Endothelial cell of umbilical vein (primary cell): ENCODE data around the gene GCGR. TPM values are rescaled to one million over a fixed set of nuclear protein-coding genes. Genes with fewer than 3 reads are reported as not detected.

Experiments
- BruUV-seq: library from RNA; stranded (reverse); fragments of 400-500 nt; replicated peaks from 2 replicates; lab custom pipeline; 2021; lab: Mats Ljungman, UMichigan
- CTCF ChIA-PET: fragments of 300-600, 350-600 bp; sonication (Branson Sonifier 250); formaldehyde crosslinking; loops from one replicate; lab custom pipeline; 2021; ENCODE audit warnings: antibody characterized with exemption, inconsistent platforms; lab: Charles Lee
- POLR2A ChIA-PET: fragments of 300-600, 350-600 bp; sonication (Branson Sonifier 250); formaldehyde crosslinking; loops from one replicate; lab custom pipeline; 2021; ENCODE audit warnings: antibody characterized with exemption, inconsistent platforms; lab: Charles Lee
- DNase-seq: peaks from one replicate; pipeline ENCODE4 v3.0.0-alpha.2; 2011; ENCODE audit warnings: low read depth, low spot score
- FAIRE-seq: peaks from 2 replicates; lab custom pipeline; 2011; peaks lifted over from hg19 to GRCh38; lab: Jason Lieb, UNC
- H2AFZ ChIP-seq: 2 replicates; pipeline ENCODE4 v1.6.0; 2012; ENCODE audit warnings: low read depth, low read length, control low read depth, inconsistent platforms
- H3K27ac ChIP-seq: 2 replicates; pipeline ENCODE4 v1.5.1; 2011; ENCODE audit warnings: low read depth, mild to moderate bottlenecking, control low read depth, low read length, moderate library complexity; ENCODE audit not compliant: insufficient read depth
- H3K27me3 ChIP-seq, 2 experiments: 2 replicates each; pipeline versions ENCODE4 v1.6.0 to v1.6.1; 2011; ENCODE audit warnings: low read length in 2 of 2, mixed read lengths in 1 of 2; ENCODE audit not compliant: control insufficient read depth in 2 of 2, insufficient read depth in 2 of 2
- H3K36me3 ChIP-seq, 2 experiments: 2 replicates in 1 of 2; 3 replicates in 1 of 2; pipeline ENCODE4 v1.5.1; 2011; ENCODE audit warnings: low read length in 2 of 2, mild to moderate bottlenecking in 1 of 2, moderate library complexity in 1 of 2; ENCODE audit not compliant: control insufficient read depth in 2 of 2, insufficient read depth in 2 of 2; ENCODE audit errors: extremely low read depth in 1 of 2
- H3K4me1 ChIP-seq: 3 replicates; pipeline ENCODE4 v1.5.1; 2011; ENCODE audit warnings: mild to moderate bottlenecking, low read length; ENCODE audit not compliant: control insufficient read depth, insufficient read depth; ENCODE audit errors: extremely low read depth
- H3K4me2 ChIP-seq: 2 replicates; pipeline ENCODE4 v1.6.1; 2011; ENCODE audit warnings: low read length, control low read depth, mixed read lengths; ENCODE audit not compliant: insufficient read depth
- H3K4me3 ChIP-seq, 3 experiments: fragments of 200-600 bp in 1 of 3; sonication (generic), shearing (Covaris generic) in 1 of 3; replicated peaks in 1 of 3; 2 replicates each; pipeline ENCODE4 v1.5.1; 2011 to 2016; ENCODE audit warnings: control low read depth in 3 of 3, low read length in 3 of 3, mild to moderate bottlenecking in 2 of 3, inconsistent platforms in 1 of 3, low read depth in 1 of 3, moderate library complexity in 1 of 3; ENCODE audit not compliant: insufficient read depth in 1 of 3
- H3K79me2 ChIP-seq: 2 replicates; pipeline ENCODE4 v1.6.0; 2012; ENCODE audit warnings: low read length, inconsistent platforms; ENCODE audit not compliant: control insufficient read depth, insufficient read depth
- H3K9ac ChIP-seq: replicated peaks from 2 replicates; pipeline ENCODE3; 2011; ENCODE audit warnings: low read length, control low read depth; ENCODE audit not compliant: insufficient read depth; ENCODE audit errors: extremely low read depth
- H3K9me1 ChIP-seq: replicated peaks from 3 replicates; pipeline ENCODE4 v1.6.0; 2011; ENCODE audit warnings: mild to moderate bottlenecking, low read length; ENCODE audit not compliant: control insufficient read depth, insufficient read depth; ENCODE audit errors: extremely low read depth
- H3K9me3 ChIP-seq: replicated peaks from 2 replicates; pipeline ENCODE4 v1.5.1; 2012; ENCODE audit warnings: low read length, inconsistent platforms; ENCODE audit not compliant: control insufficient read depth, insufficient read depth
- H4K20me1 ChIP-seq: replicated peaks from 2 replicates; pipeline ENCODE3; 2011; ENCODE audit warnings: mild to moderate bottlenecking, low read length; ENCODE audit not compliant: control insufficient read depth, insufficient read depth; ENCODE audit errors: extremely low read depth
- CTCF ChIP-seq, 2 donors: IDR thresholded peaks; 1 replicate in 1 of 2; 2 replicates in 1 of 2; pipeline ENCODE4 v1.5.1; 2011; ENCODE audit warnings: low read length in 2 of 2, mild to moderate bottlenecking in 2 of 2, moderate library complexity in 2 of 2, control low read depth in 1 of 2, inconsistent platforms in 1 of 2, low read depth in 1 of 2; ENCODE audit not compliant: insufficient read depth in 1 of 2; ENCODE audit errors: extremely low read depth in 1 of 2
- EZH2 ChIP-seq: IDR thresholded peaks from 2 replicates; pipeline ENCODE4 v1.6.1; 2012; ENCODE audit warnings: borderline replicate concordance, low read depth, mild to moderate bottlenecking, moderate library complexity, low read length, inconsistent platforms; ENCODE audit not compliant: severe bottlenecking
- FOS ChIP-seq: IDR thresholded peaks from 2 replicates; pipeline ENCODE4 v1.6.1; 2011; ENCODE audit warnings: mild to moderate bottlenecking, low read length, moderate library complexity, borderline replicate concordance; ENCODE audit not compliant: insufficient read depth
- GATA2 ChIP-seq: IDR thresholded peaks from 2 replicates; pipeline ENCODE4 v1.7.0; 2011; ENCODE audit warnings: low read depth, mild to moderate bottlenecking, moderate library complexity, mixed read lengths, low read length; ENCODE audit not compliant: insufficient read length, insufficient read depth
- JUN ChIP-seq: IDR thresholded peaks from 2 replicates; pipeline ENCODE4 v1.6.1; 2011; ENCODE audit warnings: borderline replicate concordance, low read depth; ENCODE audit not compliant: insufficient read length, insufficient read depth
- MAX ChIP-seq: IDR thresholded peaks from 2 replicates; pipeline ENCODE4 v1.6.1; 2011; ENCODE audit not compliant: insufficient read depth, insufficient read length
- MYC ChIP-seq: IDR thresholded peaks from one replicate; pipeline ENCODE4 v1.6.1; 2011; ENCODE audit warnings: mild to moderate bottlenecking, low read depth, low read length
- POLR2A ChIP-seq: IDR thresholded peaks from 2 replicates; pipeline ENCODE4 v1.6.1; 2012; ENCODE audit warnings: low read depth, mild to moderate bottlenecking, control low read depth, low read length
- POLR2AphosphoS5 ChIP-seq: IDR thresholded peaks from 2 replicates; pipeline ENCODE4 v1.6.1; 2012; ENCODE audit warnings: low read depth, mild to moderate bottlenecking, control low read depth, low read length, moderate library complexity; ENCODE audit not compliant: insufficient read depth
- dilution Hi-C: fragments of 300-500 bp; cut with MboI; formaldehyde crosslinking; loops from one replicate; pipeline ENCODE4 v1.15.0; 2019; ENCODE audit warnings: low sequenced_read_pairs; ENCODE audit not compliant: extremely low pct_ligation_motif_present
- intact Hi-C: fragments of 100-400 bp; cut with micrococcal nuclease; formaldehyde crosslinking; loops from one replicate; pipeline ENCODE4 v1.10.0; 2022
- polyA plus RNA-seq, 4 experiments: library from polyadenylated mRNA; depleted of rRNA in 3 of 4; stranded (reverse) in 3 of 4; unstranded in 1 of 4; fragments of >200 nt; gene quantifications; 2 replicates each; pipeline versions ENCODE4 v1.2.1 to v1.2.3, GENCODE V29; 2011 to 2012; ENCODE audit warnings: missing spikeins in 1 of 4
- total RNA-seq: library from RNA; stranded (reverse); gene quantifications from 2 replicates; pipeline ENCODE4 v1.2.3, GENCODE V29; 2021

Gene GCGR
- total and polyA plus RNA-seq, 2 donors (not counting 3 experiments of a cell fraction or from before 2014, with no cell fraction given), result not detected

GRCh38 chr17:81815646-81815986, 11.7 kb downstream of the GCGR start:
- no peaks in the 10 kb centered on the region for H3K79me2 ChIP-seq
- dilution Hi-C loops, result no loop called here
- BruUV-seq, result no TSS peak
- no peak for DNase-seq
- ChIA-PET POLR2A (no interaction called here), CTCF (no interaction called here)
- H3K9ac ChIP-seq, result no peak overlapping the region
- no peak overlapping the region for H3K4me3 ChIP-seq
- intact Hi-C loops, result no loop called here
- TF ChIP-seq FOS, result no peak
- no peak for TF ChIP-seq GATA2
- no peak for TF ChIP-seq POLR2AphosphoS5
- TF ChIP-seq CTCF (IDR thresholded peaks at IDR 0.05; ENCODE audit: extremely low read depth in 1 of 2, insufficient read depth in 1 of 2, low read depth in 1 of 2, low read length in 2 of 2), result no peak
- no peak for TF ChIP-seq JUN
- no peak for TF ChIP-seq EZH2
- no peak for TF ChIP-seq POLR2A
- no peak for TF ChIP-seq MYC
- no peak for TF ChIP-seq MAX
- H3K36me3 ChIP-seq, result no peaks in the 10 kb centered on the region
- no peak for FAIRE-seq
- H3K27me3 ChIP-seq, result peaks cover 0 to 2% of the 10 kb centered on the region in 2 experiments
- no peaks in the 10 kb centered on the region for H3K9me1 ChIP-seq
- no peak overlapping the region for H2AFZ ChIP-seq
- no peaks in the 10 kb centered on the region for H4K20me1 ChIP-seq
- no peak overlapping the region for H3K4me2 ChIP-seq
- H3K27ac ChIP-seq, result no peak overlapping the region
- no peaks in the 10 kb centered on the region for H3K9me3 ChIP-seq
- H3K4me1 ChIP-seq, result no peaks in the 10 kb centered on the region
